Measurements from ENCODE around the gene TRIO. TPM values are rescaled to one million over a fixed set of nuclear protein-coding genes. Genes with fewer than 3 reads are reported as not detected.

TRIO gene
- total and polyA plus RNA-seq, 2 of the 8 experiments (the other 6 are each of a cell fraction or from before 2014, with no cell fraction given) = 35.1 to 69.1 TPM

DNA sequence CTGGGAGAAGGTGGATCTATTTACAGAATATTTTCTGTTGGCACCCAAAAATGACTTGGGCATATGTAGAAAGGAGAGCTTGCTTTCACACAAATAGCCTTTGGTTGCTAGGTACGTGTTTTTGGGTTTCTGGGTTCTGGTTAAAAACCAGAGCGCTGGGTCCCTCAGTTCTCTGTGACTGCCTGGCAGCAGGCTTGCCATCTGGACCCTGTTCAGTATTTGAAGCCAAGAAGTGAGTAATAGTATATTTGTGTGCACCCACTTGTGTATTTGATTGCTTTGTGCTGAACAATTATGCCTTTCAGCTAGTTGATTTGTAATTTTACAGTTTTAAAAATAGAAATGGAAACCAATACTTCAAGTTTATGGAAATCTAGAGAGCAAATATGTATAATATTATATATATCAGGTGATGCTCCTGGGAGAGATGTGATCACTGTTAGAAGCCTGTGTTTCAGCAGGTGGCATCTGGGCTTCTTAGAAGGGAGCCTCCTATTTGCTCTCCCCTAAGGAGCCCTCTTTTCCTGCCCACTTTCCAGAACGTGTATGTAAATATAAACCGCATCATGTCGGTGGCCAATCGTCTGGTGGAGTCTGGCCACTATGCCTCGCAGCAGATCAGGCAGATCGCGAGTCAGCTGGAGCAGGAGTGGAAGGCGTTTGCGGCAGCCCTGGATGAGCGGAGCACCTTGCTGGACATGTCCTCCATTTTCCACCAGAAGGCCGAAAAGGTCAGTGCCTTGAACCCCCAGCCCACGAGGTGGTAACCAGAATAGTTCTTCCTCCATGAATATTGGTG, 153.6 kb downstream of the TRIO start:
- FAIRE-seq (no peak), DNase-seq (ENCODE audit: low read depth in 1 of 2, low spot score in 2 of 2) (no peak)
- H4K20me1 ChIP-seq (replicated peaks in 1 of 2; ENCODE audit: control insufficient read depth in 1 of 2, insufficient read depth in 2 of 2, low read length in 2 of 2) = peaks cover 0 to 2% of the 10 kb centered on the region in 2 experiments
- H3K27me3 ChIP-seq (replicated peaks in 1 of 4; ENCODE audit: control insufficient read depth in 3 of 4, extremely low read depth in 1 of 4, insufficient read depth in 3 of 4, low read length in 3 of 4) = no peaks in the 10 kb centered on the region
- no peak overlapping the region for H2BK20ac ChIP-seq (ENCODE audit: low read length)
- H2BK15ac ChIP-seq (ENCODE audit: low read length) = no peak overlapping the region
- H3K4ac ChIP-seq (replicated peaks; ENCODE audit: insufficient read length, low read depth, low read length) = no peak overlapping the region
- H3K4me3 ChIP-seq (ENCODE audit: extremely low read depth in 1 of 4, insufficient read depth in 2 of 4, low read depth in 3 of 4, low read length in 4 of 4) = no peak overlapping the region
- H3K18ac ChIP-seq (ENCODE audit: extremely low read depth, low read length) = no peak overlapping the region
- H2BK120ac ChIP-seq (replicated peaks; ENCODE audit: low read depth, low read length) = no peak overlapping the region
- H3K79me2 ChIP-seq (ENCODE audit: control insufficient read depth in 1 of 2, insufficient read depth in 2 of 2, low read length in 2 of 2) = no peaks in the 10 kb centered on the region; a peak in 1 of 4 replicates
- no peaks in the 10 kb centered on the region for H3K4me1 ChIP-seq (replicated peaks in 1 of 4; ENCODE audit: control insufficient read depth in 3 of 4, insufficient read depth in 4 of 4, low read length in 3 of 4)
- no peak overlapping the region for H2AFZ ChIP-seq (ENCODE audit: low read length)
- H3K79me1 ChIP-seq (ENCODE audit: low read depth, low read length) = no peaks in the 10 kb centered on the region
- no peaks in the 10 kb centered on the region for H3K9me3 ChIP-seq (ENCODE audit: insufficient read depth in 2 of 2, low read depth in 1 of 2, low read length in 1 of 2)
- WGBS, 2 experiments (ENCODE audit: extremely low coverage in 1 of 2, insufficient coverage in 1 of 2, insufficient read length in 1 of 2, insufficient replicate concordance in 2 of 2, low coverage in 1 of 2, low lambda C conversion rate in 2 of 2, missing lambda C conversion rate in 1 of 2) = 89% methylated on average over 14 of the region's 14 CpGs; no CpG with 5 or more reads in 1 of the 2 experiments
- H3K36me3 ChIP-seq (ENCODE audit: control insufficient read depth in 2 of 4, insufficient read depth in 4 of 4, low read length in 3 of 4) = peaks cover 0 to 30% (median 11%) of the 10 kb centered on the region in 4 experiments; a peak in 4 of 8 replicates
- no peak overlapping the region for H3K27ac ChIP-seq (ENCODE audit: low read depth, low read length)
- H4K8ac ChIP-seq (ENCODE audit: extremely low read depth, insufficient read depth, low read length) = no peak overlapping the region; the same call in 1 of the 2 replicates
- H3K9ac ChIP-seq (replicated peaks in 1 of 4; ENCODE audit: extremely low read depth in 1 of 4, low read depth in 3 of 4, low read length in 3 of 4) = no peak overlapping the region
- H3K14ac ChIP-seq (ENCODE audit: insufficient read length) = no peak overlapping the region
- POLR2A ChIA-PET (ENCODE audit: partially characterized antibody) = no interaction called here
- H3K4me2 ChIP-seq (ENCODE audit: insufficient read depth in 1 of 2, low read depth in 2 of 2, low read length in 2 of 2) = no peak overlapping the region
- H4K91ac ChIP-seq (replicated peaks; ENCODE audit: insufficient read length, low read length) = no peak overlapping the region
- no peaks in the 10 kb centered on the region for H3K23me2 ChIP-seq (ENCODE audit: low read depth, low read length)
- no peak overlapping the region for H2BK12ac ChIP-seq (ENCODE audit: low read depth, low read length)
- no peak overlapping the region for H2BK5ac ChIP-seq (ENCODE audit: low read depth, low read length)
- no peak overlapping the region for H4K5ac ChIP-seq (ENCODE audit: insufficient read length, low read depth, low read length)
- H3K56ac ChIP-seq (replicated peaks; ENCODE audit: insufficient read length, low read depth, low read length) = no peak overlapping the region
- H2AK5ac ChIP-seq (ENCODE audit: low read depth, low read length) = no peak overlapping the region
- no peak for TF ChIP-seq GTF2F1 (IDR thresholded peaks at IDR 0.05; ENCODE audit: borderline replicate concordance, low read depth, low read length)
- H3K23ac ChIP-seq (ENCODE audit: insufficient read length) = no peak overlapping the region
- CTCF ChIA-PET (ENCODE audit: partially characterized antibody) = interaction anchor here (0.8 to 2.3 kb wide), 7 partner anchors 14 to 320 kb away, joined by 3 to 5 read pairs (median 3); no protein-coding TSS in a partner anchor
